Omental fat pad (tissue), 4 donors: ENCODE data around the gene PFAS. TPM values are rescaled to one million over a fixed set of nuclear protein-coding genes. Genes with fewer than 3 reads are reported as not detected.

Experiments
- ATAC-seq: fragments of 150-250 bp; one replicate; pipeline ENCODE4 v1.9.1; 2016; ENCODE audit warnings: mild to moderate bottlenecking, moderate library complexity; ENCODE audit not compliant: low FRiP score
- DNase-seq: peaks from one replicate; pipeline ENCODE4 v3.0.0-alpha.2; 2019; ENCODE audit warnings: low spot score
- total RNA-seq, 4 donors: library from RNA; depleted of rRNA; stranded (reverse); fragments of >200 nt; gene quantifications; one replicate each; pipeline ENCODE4 v1.1.0, GENCODE V29; 2016
- TF ChIP-seq, protein P1 (sequence below), 3 donors: fragments of 450-650 bp; IDR thresholded peaks; one replicate each; pipeline ENCODE4 v1.5.1; 2016 to 2017; ENCODE audit warnings: antibody characterized with exemption in 3 of 3, mild to moderate bottlenecking in 3 of 3, moderate library complexity in 2 of 3

PFAS gene
- total RNA-seq, 4 donors from 2014 or later: 12.9 to 27.7 (median 19.8) TPM

DNA sequence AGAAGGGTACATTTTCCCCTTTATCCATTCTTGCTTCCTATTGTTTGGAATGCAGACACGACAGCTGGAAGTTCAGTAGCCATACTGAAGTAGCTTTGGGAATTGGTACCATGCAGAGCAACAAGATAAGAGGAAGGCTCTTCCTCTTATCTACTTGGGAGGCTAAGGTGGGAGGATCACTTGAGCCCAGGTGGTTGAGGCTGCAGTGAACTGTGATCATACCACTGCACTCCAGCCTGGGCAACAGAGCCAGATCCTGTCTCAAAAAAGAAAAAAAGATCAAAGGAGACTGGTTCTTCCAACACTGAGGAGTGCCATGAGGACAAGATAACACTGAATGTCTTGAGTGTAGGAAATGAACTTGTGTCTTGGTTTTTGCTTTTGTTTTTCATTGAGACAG is 23.3 kb downstream of the PFAS start:
- TF ChIP-seq, protein P1, sequence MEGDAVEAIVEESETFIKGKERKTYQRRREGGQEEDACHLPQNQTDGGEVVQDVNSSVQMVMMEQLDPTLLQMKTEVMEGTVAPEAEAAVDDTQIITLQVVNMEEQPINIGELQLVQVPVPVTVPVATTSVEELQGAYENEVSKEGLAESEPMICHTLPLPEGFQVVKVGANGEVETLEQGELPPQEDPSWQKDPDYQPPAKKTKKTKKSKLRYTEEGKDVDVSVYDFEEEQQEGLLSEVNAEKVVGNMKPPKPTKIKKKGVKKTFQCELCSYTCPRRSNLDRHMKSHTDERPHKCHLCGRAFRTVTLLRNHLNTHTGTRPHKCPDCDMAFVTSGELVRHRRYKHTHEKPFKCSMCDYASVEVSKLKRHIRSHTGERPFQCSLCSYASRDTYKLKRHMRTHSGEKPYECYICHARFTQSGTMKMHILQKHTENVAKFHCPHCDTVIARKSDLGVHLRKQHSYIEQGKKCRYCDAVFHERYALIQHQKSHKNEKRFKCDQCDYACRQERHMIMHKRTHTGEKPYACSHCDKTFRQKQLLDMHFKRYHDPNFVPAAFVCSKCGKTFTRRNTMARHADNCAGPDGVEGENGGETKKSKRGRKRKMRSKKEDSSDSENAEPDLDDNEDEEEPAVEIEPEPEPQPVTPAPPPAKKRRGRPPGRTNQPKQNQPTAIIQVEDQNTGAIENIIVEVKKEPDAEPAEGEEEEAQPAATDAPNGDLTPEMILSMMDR (IDR thresholded peaks at IDR 0.05): no peak
- DNase-seq (no peak), ATAC-seq (no peak)

DNA sequence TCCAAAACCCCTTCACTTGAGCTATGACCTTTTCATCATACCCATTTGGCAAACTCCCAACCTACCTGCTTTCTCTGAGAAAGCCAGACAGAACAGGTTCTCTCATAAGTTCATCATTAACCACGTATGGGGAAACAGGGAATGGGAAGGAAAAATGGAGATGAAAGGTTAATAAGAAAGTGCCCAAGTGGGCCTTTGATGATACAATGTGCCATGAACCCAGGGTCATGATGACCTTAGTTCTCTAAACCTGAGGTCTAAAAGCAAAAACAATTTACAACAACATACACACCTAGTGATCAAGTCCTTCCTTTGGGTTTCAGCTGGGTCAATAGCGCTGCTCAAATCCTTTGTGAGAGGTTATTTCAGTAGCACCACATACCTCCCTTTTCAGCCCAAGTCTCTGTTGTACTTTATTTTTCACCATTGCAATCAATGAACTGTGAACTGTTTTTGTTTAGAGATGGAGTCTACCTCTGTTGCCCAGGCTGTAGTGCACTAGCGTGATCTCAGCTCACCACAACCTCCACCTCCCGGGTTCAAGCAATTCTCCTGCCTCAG is 24.9 kb downstream of the PFAS start:
- TF ChIP-seq, protein P1 (IDR thresholded peaks at IDR 0.05): no peak

DNA sequence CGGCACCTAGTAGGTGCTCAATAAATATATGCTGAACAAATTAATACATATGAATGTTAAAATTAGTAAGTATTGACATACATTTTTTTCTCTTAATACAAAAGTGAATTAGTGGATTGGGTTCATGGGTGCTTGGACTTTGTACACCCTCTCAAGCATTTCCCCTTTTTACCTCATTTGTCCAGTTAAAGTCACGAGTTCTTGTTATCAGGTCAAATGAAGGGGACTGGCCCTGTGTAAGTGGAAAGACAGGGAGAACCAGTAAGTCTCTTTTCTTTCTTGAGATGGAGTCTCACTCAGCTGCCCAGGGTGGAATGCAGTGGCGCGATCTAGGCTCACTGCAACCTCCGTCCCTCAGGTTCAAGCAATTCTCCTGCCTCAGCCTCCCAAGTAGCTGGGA is 25.7 kb downstream of the PFAS start:
- no peak for ATAC-seq
- TF ChIP-seq, protein P1 (IDR thresholded peaks at IDR 0.05): no peak
- DNase-seq: no peak

More for the DNA sequence above, 24.9 kb downstream of the PFAS start:
- no peak for ATAC-seq
- DNase-seq: no peak

DNA sequence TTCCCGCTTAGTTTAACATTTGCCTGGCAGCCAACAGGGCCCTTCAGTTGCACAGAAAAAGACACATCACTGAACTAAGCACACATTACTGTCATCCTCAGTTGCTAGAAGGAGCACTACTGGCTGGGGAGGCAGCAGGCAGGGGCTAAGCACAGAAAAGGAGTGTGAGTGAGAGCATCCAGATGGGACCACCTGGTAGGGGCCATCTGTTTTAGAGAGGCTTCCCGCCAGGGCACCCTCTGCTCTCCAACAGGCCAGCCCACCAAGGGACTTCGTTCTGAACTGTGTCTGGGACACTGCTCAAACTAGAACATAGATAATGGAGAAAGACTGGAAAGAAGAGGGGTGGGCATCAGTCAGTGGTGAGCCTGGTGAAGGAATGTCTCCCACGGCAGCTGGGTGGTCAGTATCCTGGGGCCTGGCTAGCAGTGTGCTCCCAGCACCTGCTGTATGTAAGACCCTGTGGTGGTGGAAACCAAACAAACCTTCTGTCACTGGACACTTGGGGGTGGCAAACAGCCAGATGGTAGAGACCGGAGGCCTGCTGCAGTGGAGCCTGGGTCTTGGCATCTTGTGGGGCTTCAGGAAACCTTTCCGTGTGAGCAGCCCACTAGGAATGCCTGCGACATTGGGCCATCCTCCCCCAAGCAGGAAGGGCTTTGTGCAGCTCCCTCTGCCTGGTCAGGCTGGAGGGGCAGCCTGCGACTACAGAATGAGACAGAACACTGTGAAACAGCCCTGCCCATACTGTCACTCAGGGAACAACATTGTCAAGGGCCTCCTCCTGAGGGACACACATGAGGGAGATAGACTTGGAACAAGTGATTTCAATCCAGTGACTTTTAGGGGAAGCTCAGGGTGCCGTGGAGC is 26.6 kb downstream of the PFAS start:
- no peak for DNase-seq
- ATAC-seq: no peak
- TF ChIP-seq, protein P1 (IDR thresholded peaks at IDR 0.05): no peak

DNA sequence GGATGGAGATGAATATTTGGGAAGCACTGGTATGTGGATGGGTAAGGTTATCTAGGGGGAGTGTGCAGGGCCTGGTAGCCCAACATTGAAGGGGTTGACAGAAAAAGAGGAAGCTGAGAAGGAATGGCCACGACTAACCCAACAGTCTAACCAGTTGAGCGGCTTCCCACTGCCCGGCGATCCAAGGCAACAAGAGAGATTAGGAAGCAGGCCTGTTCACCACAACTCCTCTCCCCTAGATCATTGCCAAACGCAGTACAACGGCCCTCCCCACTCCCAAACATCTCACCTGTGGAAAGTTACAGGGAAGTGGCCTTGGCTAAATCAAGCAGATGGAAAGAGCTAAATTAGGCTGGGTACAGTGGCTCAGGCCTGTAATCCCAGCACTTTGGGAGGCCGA is 28.2 kb downstream of the PFAS start:
- DNase-seq (no peak), ATAC-seq (no peak)
- TF ChIP-seq, protein P1 (IDR thresholded peaks at IDR 0.05): no peak

DNA sequence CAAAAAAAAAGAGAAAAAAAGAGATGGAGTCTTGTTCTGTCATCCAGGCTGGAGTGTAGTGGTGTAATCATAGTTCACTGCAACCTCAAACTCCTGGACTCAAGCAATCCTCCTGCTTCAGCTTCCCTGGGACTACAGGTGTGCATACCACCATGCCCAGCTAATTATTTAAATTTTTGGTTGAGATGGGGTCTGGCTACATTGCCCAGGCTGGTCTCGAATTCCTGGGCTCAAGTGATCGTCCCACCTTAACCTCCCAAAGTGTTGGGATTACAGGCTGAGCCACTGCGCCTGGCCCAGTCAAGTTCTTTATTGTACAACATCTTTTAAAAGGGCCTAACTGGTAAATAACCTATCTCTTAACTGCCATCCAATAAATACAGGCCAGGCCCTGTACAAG is 33.3 kb downstream of the PFAS start:
- ATAC-seq: no peak
- DNase-seq: no peak
- TF ChIP-seq, protein P1 (IDR thresholded peaks at IDR 0.05): no peak

DNA sequence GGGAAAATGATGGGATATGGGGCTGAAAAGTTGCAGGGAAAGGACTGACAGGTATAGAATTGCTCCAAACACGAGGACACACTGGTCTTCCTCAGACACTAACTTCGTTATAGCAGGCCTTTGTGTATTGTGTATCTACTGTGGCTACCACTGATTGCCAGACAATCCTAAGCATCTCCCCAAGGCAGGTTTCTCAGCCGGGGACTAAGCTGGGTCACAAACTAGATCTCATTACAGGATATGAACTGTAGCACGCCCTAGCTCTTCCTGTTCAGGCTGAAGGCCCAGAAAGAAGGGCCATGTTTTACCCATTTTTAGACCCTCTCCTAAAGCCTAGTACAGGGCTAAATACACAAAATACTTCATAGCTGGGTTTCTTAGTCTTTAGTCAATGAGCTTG is 34.3 kb downstream of the PFAS start:
- TF ChIP-seq, protein P1 (IDR thresholded peaks at IDR 0.05): no peak
- DNase-seq (no peak), ATAC-seq (no peak)
